ENCODE results near the gene PRDM12.

DNA sequence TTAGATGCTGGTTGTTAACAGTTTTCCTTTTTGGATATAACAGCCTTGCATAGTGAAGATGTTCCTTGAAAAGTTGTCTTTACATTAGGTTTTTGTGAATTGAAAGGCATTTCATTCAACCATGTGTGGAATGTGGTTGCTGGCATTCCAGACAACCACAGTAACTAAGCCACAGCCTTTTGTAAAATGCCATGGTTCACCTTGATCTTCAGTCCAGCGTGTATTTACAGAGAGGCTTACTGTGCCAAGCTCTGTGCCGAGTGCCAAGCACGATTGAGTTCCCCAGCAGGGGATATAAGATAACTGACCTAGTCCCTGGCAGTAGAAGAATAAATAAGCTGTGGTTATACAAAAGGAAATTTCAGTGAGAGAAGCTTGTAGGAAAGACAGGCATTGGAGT is 34.1 kb downstream of the PRDM12 start:
- no peak for TF ChIP-seq CTCF (IDR thresholded peaks at IDR 0.05)
- no peak for TF ChIP-seq POLR2A (IDR thresholded peaks at IDR 0.05)
